Measurements from ENCODE around the gene PLCB4.

DNA sequence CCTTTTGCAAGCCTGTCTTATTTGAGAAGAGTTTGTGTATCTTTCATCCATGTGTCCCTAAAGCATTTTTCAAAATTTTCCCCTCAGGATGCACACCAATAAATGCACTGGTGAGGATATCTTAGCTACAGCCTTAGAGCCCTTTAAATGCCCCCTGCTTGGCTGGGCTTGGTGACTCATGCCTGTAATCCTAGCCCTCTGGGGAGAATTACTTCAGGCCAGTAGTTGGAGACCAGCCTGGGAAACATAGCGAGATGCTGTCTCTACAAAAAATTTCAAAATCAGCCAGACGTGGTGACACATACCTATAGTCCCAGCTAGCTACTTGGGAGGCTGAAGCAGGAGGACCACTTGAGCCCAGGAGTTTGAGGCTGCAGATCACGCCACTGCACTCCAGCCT, 33.8 kb upstream of the PLCB4 start:
- TF ChIP-seq MYBL2 (CRISPR knock-in tag; IDR thresholded peaks at IDR 0.05) (no peak), CTCF (IDR thresholded peaks at IDR 0.05) (no peak), MAX (CRISPR knock-in tag; IDR thresholded peaks at IDR 0.05) (no peak), CREM (CRISPR knock-in tag; IDR thresholded peaks at IDR 0.05) (no peak), NR2C2 (CRISPR knock-in tag; IDR thresholded peaks at IDR 0.05) (no peak), SP1 (CRISPR knock-in tag; conservative IDR thresholded peaks at IDR 0.05) (no peak), USF2 (CRISPR knock-in tag; IDR thresholded peaks at IDR 0.05) (no peak), TEAD1 (CRISPR knock-in tag; IDR thresholded peaks at IDR 0.05) (no peak)
- TF ChIP-seq, protein P1, sequence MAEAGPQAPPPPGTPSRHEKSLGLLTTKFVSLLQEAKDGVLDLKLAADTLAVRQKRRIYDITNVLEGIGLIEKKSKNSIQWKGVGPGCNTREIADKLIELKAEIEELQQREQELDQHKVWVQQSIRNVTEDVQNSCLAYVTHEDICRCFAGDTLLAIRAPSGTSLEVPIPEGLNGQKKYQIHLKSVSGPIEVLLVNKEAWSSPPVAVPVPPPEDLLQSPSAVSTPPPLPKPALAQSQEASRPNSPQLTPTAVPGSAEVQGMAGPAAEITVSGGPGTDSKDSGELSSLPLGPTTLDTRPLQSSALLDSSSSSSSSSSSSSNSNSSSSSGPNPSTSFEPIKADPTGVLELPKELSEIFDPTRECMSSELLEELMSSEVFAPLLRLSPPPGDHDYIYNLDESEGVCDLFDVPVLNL (CRISPR knock-in tag; IDR thresholded peaks at IDR 0.05; ENCODE audit: borderline replicate concordance, low read depth) = no peak
- TF ChIP-seq, protein P2, sequence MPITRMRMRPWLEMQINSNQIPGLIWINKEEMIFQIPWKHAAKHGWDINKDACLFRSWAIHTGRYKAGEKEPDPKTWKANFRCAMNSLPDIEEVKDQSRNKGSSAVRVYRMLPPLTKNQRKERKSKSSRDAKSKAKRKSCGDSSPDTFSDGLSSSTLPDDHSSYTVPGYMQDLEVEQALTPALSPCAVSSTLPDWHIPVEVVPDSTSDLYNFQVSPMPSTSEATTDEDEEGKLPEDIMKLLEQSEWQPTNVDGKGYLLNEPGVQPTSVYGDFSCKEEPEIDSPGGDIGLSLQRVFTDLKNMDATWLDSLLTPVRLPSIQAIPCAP (CRISPR knock-in tag; IDR thresholded peaks at IDR 0.05) = no peak
- TF ChIP-seq, protein P3, sequence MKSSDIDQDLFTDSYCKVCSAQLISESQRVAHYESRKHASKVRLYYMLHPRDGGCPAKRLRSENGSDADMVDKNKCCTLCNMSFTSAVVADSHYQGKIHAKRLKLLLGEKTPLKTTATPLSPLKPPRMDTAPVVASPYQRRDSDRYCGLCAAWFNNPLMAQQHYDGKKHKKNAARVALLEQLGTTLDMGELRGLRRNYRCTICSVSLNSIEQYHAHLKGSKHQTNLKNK (CRISPR knock-in tag; IDR thresholded peaks at IDR 0.05) = no peak
- TF ChIP-seq, protein P4, sequence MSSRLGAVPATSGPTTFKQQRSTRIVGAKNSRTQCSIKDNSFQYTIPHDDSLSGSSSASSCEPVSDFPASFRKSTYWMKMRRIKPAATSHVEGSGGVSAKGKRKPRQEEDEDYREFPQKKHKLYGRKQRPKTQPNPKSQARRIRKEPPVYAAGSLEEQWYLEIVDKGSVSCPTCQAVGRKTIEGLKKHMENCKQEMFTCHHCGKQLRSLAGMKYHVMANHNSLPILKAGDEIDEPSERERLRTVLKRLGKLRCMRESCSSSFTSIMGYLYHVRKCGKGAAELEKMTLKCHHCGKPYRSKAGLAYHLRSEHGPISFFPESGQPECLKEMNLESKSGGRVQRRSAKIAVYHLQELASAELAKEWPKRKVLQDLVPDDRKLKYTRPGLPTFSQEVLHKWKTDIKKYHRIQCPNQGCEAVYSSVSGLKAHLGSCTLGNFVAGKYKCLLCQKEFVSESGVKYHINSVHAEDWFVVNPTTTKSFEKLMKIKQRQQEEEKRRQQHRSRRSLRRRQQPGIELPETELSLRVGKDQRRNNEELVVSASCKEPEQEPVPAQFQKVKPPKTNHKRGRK (CRISPR knock-in tag; IDR thresholded peaks at IDR 0.05; ENCODE audit: borderline replicate concordance) = no peak

All from WTC11 (cell line).